Psoas muscle (tissue), 8 donors: ENCODE measurements around the gene RYR2. TPM values are rescaled to one million over a fixed set of nuclear protein-coding genes. Genes with fewer than 3 reads are reported as not detected.

ENCODE experiments used
- ATAC-seq, 4 donors: fragments of 200-7000 bp; cut with Tn5 transposase; one replicate each; pipeline ENCODE4 v1.9.1; 2020; ENCODE audit warnings: moderate library complexity in 3 of 4, mild to moderate bottlenecking in 2 of 4
- DNase-seq, 2 donors: peaks; one replicate each; pipeline ENCODE4 v3.0.0-alpha.2; 2020
- H3K27ac ChIP-seq: fragments of 200-600 bp; one replicate; pipeline ENCODE4 v1.8.0; 2022
- H3K27me3 ChIP-seq, 3 donors: fragments of 200-600 bp in 1 of 3; one replicate each; pipeline versions ENCODE4 v1.6.1 to v1.8.0; 2013 to 2022; ENCODE audit warnings: low read length in 2 of 3, mild to moderate bottlenecking in 2 of 3, moderate library complexity in 1 of 3; ENCODE audit not compliant: insufficient read depth in 3 of 3
- H3K36me3 ChIP-seq, 2 donors: fragments of 200-600 bp in 1 of 2; one replicate each; pipeline versions ENCODE4 v1.6.1 to v1.8.0; 2013 to 2022; ENCODE audit warnings: low read depth in 1 of 2, mild to moderate bottlenecking in 1 of 2, moderate library complexity in 1 of 2; ENCODE audit not compliant: insufficient read depth in 1 of 2
- H3K4me1 ChIP-seq: fragments of 200-600 bp; one replicate; pipeline ENCODE4 v1.8.0; 2022
- H3K4me3 ChIP-seq: fragments of 200-600 bp; one replicate; pipeline ENCODE4 v1.8.0; 2022; ENCODE audit warnings: mild to moderate bottlenecking
- H3K9me3 ChIP-seq: fragments of 200-600 bp; one replicate; pipeline ENCODE4 v1.8.0; 2022
- CTCF ChIP-seq: fragments of 200-600 bp; IDR thresholded peaks from one replicate; pipeline ENCODE4 v1.8.0; 2022; ENCODE audit warnings: antibody characterized with exemption
- WGBS, 3 donors: extraction: QIAGEN DNeasy Blood & Tissue Kit; methylation state at CpG; one replicate each; pipeline versions ENCODE4 v1.1.6 to v1.1.7; 2013; 5-methylcytosine and 5-hydroxymethylcytosine counted together
- intact Hi-C, 2 donors: fragments of 100-400 bp; cut with DNase I; formaldehyde crosslinking; loops; one replicate each; pipeline versions ENCODE4 v1.11.0 to v1.14.2; 2022
- polyA plus RNA-seq, 3 donors: library from polyadenylated mRNA; stranded (reverse); fragments of 200-250 nt; gene quantifications; one replicate each; pipeline ENCODE4 v1.2.3, GENCODE V29; 2013
- total RNA-seq, 4 donors: library from RNA; stranded (reverse); fragmentation: NEBNext Ultra II Directional in 2 of 4; extraction: Animal tissue kit (Norgen Biotek cat#: 25700) in 2 of 4; gene quantifications; one replicate each; pipeline versions ENCODE4 v1.2.1 to v1.2.4, GENCODE V29; 2021 to 2023
- donor health status: healthy with polysubstance abuse.
- donor health status: DM: no; HTN: no; CAD: no; lungs with moderate emphysema.
- donor health status: Bipolar disorder and iron deficiency.
- donor health status: healthy.
- donor health status: DM: yes; HTN: yes; CAD: no.
- donor health status: DM: no; HTN: no; CAD: no.
- donor health status: DM: no; HTN: no; CAD: no.
- donor health status: DM: yes; HTN: yes; CAD: no.

RYR2 gene
- total and polyA plus RNA-seq, 7 donors: 0.06 to 0.48 (median 0.25) TPM

GRCh38 chr1:237473854-237474253 lies 431.9 kb downstream of the RYR2 start:
- WGBS, 3 donors: 67 to 74% (median 69%) methylated on average over 5 of the region's 5 CpGs
- no peak for DNase-seq
- Histone ChIP-seq H3K27ac (no peak overlapping the region), H3K4me1 (no peaks in the 10 kb centered on the region), H3K9me3 (no peaks in the 10 kb centered on the region), H3K4me3 (no peak overlapping the region), H3K27me3 (no peaks in the 10 kb centered on the region), H3K36me3 (no peaks in the 10 kb centered on the region)
- intact Hi-C loops: no loop called here
- no peak for ATAC-seq
- no peak for TF ChIP-seq CTCF

- intact Hi-C loops: no loop called here
- WGBS, 3 donors: 76 to 80% (median 79%) methylated on average over 4 of the region's 4 CpGs
- Histone ChIP-seq H3K27ac (no peak overlapping the region), H3K9me3 (no peaks in the 10 kb centered on the region), H3K36me3 (no peaks in the 10 kb centered on the region), H3K4me1 (no peaks in the 10 kb centered on the region), H3K27me3 (no peaks in the 10 kb centered on the region), H3K4me3 (no peak overlapping the region)
- TF ChIP-seq CTCF: no peak
- DNase-seq: no peak
- no peak for ATAC-seq
Observed at GRCh38 chr1:237478082-237478481, 436.1 kb downstream of the RYR2 start.

GRCh38 chr1:237478842-237479241 lies 436.9 kb downstream of the RYR2 start:
- 67 to 87% (median 86%) methylated on average over 3 of the region's 3 CpGs for WGBS, 3 donors
- H3K27ac ChIP-seq: no peak overlapping the region
- H3K27me3 ChIP-seq: no peaks in the 10 kb centered on the region
- no peak for TF ChIP-seq CTCF
- DNase-seq (no peak), ATAC-seq (no peak)
- intact Hi-C loops: no loop called here
- H3K4me3 ChIP-seq: no peak overlapping the region
- no peaks in the 10 kb centered on the region for H3K36me3 ChIP-seq
- H3K4me1 ChIP-seq: no peaks in the 10 kb centered on the region
- no peaks in the 10 kb centered on the region for H3K9me3 ChIP-seq

- ATAC-seq (no peak), DNase-seq (no peak)
- TF ChIP-seq CTCF: no peak
- H3K9me3 ChIP-seq: no peaks in the 10 kb centered on the region
- no peak overlapping the region for H3K27ac ChIP-seq
- WGBS, 3 donors: 88 to 97% (median 92%) methylated on average over 2 of the region's 2 CpGs
- no peaks in the 10 kb centered on the region for H3K4me1 ChIP-seq
- no peak overlapping the region for H3K4me3 ChIP-seq
- H3K36me3 ChIP-seq: no peaks in the 10 kb centered on the region
- H3K27me3 ChIP-seq: no peaks in the 10 kb centered on the region
- intact Hi-C loops: no loop called here
Observed at GRCh38 chr1:237482777-237483176, 440.8 kb downstream of the RYR2 start.

- Histone ChIP-seq H3K9me3 (no peaks in the 10 kb centered on the region), H3K27me3 (no peaks in the 10 kb centered on the region), H3K36me3 (no peaks in the 10 kb centered on the region), H3K27ac (no peak overlapping the region), H3K4me1 (no peaks in the 10 kb centered on the region), H3K4me3 (no peak overlapping the region)
- 33 to 51% (median 45%) methylated on average over 1 of the region's 1 CpG for WGBS, 3 donors
- DNase-seq: no peak
- TF ChIP-seq CTCF: no peak
- no peak for ATAC-seq
- intact Hi-C loops: no loop called here
Observed at GRCh38 chr1:237492359-237492758, 450.4 kb downstream of the RYR2 start.
